Glomerular visceral epithelial cell (primary cell): Measurements from ENCODE around the gene HLA-DQB2.
"Not testable (repeated sequence)": the region's sequence is repeated elsewhere in the genome, so short reads cannot be mapped to it uniquely, and the experiment has no call there.

ENCODE experiments used
- DNase-seq: peaks from one replicate; pipeline ENCODE4 v3.0.0-alpha.2; 2016; ENCODE audit errors: extremely low spot score

Gene HLA-DQB2

DNA sequence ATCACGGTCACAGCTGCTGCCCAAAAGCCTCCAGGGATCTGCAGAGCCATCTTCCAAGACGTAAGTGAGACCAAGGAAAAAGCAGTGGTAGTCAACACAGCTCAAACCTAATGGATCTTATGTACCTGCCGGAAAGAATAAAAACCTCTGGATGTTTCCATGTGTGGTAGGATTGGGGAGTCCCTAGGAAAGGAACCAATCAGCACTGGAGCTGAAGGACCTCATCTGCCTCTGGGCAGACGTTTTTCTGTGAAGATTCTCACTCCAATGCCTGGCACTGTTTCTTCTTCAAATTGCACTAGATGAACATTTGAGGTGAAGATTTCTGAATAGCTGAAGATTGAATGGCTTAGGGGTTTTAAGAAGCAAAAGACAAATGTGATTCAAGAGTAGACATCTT, at the start of gene HLA-DQB2:
TSS of gene HLA-DQB2 (minus strand) at position 112 of the 400 bp plus-strand sequence. CDS start at position 50, 62 bp downstream.
- no peak for DNase-seq

DNA sequence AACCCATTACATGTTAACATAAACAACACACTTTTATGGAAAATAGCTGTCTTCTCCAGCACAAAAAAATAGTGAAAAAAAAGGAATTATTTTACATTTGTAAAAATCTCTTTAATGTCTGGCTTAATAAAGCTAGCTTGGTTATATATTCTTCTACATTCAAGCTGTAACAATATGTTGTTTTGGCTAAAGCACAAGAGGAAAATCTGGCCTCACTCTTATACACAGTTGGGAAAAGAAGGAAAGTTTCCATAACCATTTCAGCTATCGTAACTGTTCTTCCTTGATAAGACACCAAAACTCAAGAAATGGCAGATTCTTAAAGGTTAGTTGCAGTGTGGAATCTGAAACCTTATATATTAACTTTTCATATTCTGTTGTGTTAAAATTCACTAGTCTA, 45.8 kb upstream of the HLA-DQB2 start:
- no peak for DNase-seq

DNA sequence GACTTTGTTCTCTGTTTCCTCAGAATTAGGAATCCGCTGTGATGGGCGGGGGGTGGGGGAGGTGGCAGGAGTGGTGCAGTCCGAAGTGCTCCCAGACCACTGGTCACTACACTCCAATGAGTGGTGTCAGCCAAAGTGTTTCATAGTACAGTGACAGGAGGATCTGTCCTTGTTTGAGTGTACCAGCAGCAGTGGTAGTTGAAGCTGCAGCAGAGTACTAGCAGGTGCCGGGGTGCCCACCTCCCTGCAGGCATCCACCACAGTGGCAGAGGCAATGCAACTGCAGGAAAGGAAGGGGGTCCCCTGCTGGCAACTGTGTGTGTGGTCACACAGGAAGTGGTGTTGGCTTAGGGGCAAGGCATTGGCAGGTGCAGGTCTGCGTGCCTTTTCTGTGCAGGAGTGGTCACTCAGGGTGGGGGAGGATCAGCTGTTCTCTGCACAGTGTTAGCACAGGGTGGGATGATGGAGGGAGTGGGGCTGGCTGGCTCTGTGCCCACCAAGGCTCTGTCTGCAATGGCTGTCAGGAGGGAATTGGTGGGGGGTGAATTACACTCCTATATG, 43.8 kb upstream of the HLA-DQB2 start:
- no peak for DNase-seq

- not testable (repeated sequence) for DNase-seq
These were observed 42.1 kb upstream of the HLA-DQB2 start for GRCh38 chr6:32805404-32805803.

DNA sequence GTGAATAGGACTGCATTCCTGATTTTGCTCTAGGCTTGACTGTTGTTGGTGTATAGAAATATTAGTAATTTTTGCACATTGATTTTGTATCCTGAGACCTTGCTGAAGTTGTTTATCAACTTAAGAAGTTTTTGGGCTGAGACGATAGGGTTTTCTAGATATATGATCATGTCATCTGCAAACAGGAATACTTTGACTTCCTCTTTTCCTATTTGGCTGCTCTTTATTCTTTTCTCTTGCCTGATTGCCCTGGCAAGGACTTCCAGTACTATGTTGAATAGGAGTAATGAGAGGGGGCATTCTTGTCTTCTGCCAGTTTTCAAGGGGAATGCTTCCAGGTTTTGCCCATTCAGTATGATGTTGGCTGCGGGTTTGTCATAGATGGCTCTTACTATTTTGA, 40.1 kb upstream of the HLA-DQB2 start:
- DNase-seq: no peak

GRCh38 chr6:32799740-32800139, 36.4 kb upstream of the HLA-DQB2 start:
- DNase-seq: no peak

DNA sequence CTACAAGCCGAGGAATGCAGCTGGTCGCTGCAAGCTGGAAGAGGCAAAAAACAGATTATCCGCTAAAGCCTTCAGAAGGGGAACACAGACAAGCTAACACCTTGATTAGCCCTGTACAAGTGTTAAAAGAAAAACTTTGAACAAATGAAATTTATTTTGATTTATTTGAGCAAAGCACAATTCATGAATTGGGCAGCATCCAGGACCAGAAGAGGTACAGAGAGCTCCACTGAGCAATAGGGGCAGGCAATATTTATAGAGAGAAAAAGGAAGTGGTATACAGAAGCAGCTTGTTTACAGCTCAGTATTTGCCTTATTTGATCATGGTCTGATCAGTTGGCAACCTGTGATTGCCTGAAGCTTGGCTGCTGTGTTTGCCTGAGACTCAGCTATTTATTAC, 35.8 kb upstream of the HLA-DQB2 start:
- DNase-seq: no peak

DNA sequence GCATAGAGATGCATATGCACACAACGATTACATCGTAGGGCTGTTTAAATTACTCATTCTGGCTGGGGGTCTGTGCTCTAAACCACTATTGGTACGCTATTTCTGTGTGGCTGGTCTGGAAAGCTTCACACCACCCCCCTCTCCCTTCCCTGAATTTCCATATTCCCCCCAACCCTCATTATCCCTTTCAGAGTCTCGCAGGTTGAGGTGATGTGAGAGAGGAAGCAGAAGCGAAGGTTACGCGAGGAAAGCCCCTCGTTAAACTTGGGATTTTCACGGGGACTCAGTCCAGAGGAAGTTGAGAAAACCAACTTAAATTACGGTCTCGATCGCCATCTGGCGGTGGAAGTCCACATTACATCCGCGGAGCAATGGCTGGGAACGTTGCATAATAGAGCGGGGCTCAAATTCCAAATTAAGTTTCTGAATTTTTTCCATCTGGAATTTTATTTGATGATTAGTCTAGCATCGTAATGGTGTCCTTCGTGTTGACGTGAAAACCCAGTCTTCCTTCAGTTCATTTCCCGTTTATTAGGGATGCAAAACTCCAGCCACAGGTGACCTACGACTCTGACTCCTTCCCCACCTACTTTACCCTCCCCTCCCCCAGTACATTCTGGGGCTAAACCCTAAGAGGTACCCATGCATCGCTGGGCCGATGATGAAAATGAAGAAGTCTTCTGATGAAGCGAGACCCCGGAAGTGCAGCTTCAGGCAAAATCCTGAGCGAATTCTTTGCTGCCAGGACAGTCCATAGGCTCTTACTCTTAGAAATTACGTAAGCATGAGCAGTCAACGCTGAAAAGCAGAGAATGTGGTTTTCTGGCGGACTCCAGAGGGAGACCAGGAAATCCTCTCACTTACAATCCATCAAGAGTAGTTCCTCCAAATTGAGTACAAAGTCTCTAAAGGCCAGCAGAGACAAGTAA, 33.8 kb upstream of the HLA-DQB2 start:
- peak; percentile 74 for DNase-seq

DNA sequence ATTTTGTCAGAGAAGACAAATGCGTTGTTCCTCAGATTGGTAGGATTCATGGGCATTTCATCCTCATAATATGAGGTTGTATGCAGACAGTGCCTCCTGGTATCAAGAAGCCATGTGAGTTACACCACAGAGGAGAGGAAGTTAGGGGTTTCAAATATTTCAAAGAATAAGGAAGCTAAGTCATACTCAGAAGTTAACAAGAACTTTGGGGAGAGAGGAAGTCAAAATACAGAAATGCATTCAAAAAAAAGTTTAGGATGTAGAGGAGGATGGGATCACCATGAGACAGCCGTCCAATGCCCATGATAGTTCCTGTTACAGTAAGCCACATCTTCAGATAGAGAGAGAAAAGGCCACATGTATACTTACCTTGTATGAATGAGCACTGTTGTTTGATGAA, 31.2 kb upstream of the HLA-DQB2 start:
- DNase-seq: no peak

DNA sequence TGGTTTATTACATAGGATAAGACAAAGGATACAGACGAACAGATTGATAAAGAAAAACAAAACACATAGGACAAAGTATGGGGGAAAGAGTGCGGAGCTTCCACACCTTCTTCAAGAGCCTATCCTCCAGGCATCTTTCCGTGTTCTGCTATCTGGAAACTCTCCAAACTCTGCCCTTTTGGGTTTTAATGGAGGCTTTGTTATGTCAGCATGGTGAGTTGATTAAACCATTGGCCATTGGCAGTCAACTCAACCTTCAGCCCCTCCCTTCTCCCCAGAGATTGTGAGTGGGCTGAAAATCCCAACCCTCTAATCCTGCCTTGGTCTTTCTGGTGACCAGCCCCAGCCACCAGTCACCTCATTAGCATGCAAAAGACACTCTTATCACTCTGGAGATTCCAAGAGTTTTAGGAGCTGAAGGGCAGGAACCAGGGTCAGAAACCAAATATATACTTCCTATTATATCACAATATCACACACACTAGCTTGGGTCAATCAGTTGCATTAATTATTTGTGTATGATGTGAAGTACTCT, 29.6 kb upstream of the HLA-DQB2 start:
- DNase-seq: no peak

DNA sequence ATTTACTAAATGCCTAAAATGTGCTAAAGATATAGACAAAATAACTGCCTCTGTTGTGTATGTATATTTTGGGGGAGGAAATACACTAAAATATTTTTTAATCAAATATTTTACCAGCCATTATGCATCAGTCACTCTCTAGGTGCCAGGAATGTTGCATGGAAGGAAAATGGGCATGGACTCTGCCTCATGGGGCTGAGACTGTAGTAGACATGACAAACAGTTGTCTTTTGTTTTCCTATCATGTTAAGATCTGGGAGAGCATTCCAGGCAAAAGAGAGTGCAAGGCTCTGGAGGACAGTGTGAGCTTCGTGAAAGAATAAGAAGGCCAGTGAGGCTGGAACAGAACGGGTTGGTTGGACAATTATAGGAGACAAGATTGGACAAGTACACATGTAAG, 27.0 kb upstream of the HLA-DQB2 start:
- DNase-seq: no peak

GRCh38 chr6:32785781-32786533, 22.6 kb upstream of the HLA-DQB2 start:
- peak; percentile 58 for DNase-seq

GRCh38 chr6:32782923-32783322, 19.6 kb upstream of the HLA-DQB2 start:
- not testable (repeated sequence) for DNase-seq

- no peak for DNase-seq
These were observed 15.7 kb upstream of the HLA-DQB2 start for GRCh38 chr6:32779036-32779435.

DNA sequence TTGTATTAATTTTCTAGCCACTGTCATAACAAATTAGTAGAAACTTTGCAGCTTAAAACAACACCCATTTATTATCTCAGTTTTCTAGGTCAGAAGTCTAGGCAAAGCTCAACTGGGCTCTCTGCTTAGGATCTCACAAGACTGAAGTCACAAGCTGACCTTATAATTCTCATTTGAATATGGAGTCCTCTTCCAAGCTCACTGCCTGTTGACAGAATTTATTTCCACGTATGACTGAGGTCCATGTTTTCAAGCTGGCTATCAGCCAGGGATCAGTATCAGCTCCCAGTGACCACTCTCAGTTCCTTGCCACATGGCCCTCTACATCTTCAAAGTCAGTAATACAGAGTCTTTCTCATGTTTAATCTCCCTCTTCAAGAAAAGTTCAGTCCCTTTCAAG, 11.7 kb upstream of the HLA-DQB2 start:
- DNase-seq: no peak

DNA sequence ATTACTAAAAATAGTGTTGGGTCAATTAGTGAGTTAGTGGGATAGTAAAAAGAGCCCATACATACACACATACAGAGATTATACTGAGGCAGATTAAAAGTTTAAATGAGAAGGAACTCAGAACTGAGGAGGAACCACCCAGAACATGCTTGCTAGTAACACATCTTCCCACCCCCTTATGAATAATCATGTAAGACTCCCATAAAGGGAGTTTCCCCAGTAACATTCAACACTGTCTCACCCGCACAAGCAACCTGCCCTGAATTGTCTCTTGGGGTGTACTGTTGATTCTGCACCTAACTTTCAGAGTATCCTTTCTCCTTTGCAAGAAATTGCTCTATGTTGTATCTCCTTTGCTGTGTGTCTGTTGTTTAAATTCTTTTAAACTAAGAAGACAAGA, 11.1 kb upstream of the HLA-DQB2 start:
- DNase-seq: no peak

GRCh38 chr6:32772656-32773055, 9.3 kb upstream of the HLA-DQB2 start:
- no peak for DNase-seq

DNA sequence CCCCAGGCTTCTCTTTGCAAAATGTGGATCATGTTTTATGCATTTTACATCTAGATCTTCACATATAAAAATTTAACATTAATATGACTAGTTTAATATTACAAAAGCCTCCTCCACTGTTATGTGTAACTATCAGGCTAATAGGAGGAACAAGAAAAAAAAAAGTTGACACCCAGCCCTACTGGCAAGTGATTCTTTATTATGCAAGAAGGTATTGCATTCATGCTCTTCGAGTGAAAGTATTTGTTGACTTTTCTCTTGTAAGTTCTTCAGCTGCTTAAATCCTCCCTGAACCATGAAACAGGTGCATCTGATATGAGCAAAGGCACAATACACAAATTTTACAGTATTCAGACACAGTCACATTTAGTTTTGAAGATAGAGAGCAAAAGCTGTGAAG, 716 bp upstream of the HLA-DQB2 start:
- no peak for DNase-seq

GRCh38 chr6:32761548-32761947, 1.8 kb downstream of the HLA-DQB2 start:
- no peak for DNase-seq

- no peak for DNase-seq
These were observed 2.3 kb downstream of the HLA-DQB2 start for GRCh38 chr6:32761072-32761471.

- no peak for DNase-seq
These were observed 3.7 kb downstream of the HLA-DQB2 start for GRCh38 chr6:32759669-32760068.

DNA sequence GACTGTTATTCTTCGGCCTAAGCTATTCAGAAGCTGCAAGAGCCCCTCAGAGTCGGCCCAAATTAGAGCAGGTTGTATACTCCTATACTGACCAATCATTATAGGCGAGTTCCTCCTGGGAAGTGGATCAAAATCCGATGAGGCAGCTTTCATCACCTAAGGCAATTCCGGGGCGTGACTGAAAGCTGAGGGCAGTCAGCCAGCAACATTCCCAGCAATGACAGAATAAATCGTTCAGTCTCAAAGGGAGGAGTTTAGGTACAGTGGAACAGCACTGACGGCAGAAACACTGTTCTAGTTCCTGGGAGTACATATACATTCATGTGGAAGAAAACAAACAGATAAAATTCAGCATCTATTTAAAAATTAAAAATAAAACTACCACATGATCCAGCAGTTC, 10.8 kb downstream of the HLA-DQB2 start:
- DNase-seq: no peak
